Vagina (tissue), 2 donors: Measurements from ENCODE around the gene PDCD10. TPM values are rescaled to one million over a fixed set of nuclear protein-coding genes. Genes with fewer than 3 reads are reported as not detected.

Source experiments
- DNase-seq, 2 donors: peaks; one replicate each; pipeline ENCODE4 v3.0.0-alpha.2; 2017; ENCODE audit errors: extremely low spot score in 2 of 2
- H3K27ac ChIP-seq: fragments of 200-600 bp; sonication (generic); one replicate; pipeline ENCODE4 v1.5.1; 2019
- H3K27me3 ChIP-seq: fragments of 200-600 bp; sonication (generic); one replicate; pipeline ENCODE4 v1.5.1; 2019
- H3K36me3 ChIP-seq, 2 donors: fragments of 200-600 bp; sonication (generic); one replicate each; pipeline ENCODE4 v1.5.1; 2017 to 2019
- H3K4me1 ChIP-seq: fragments of 200-600 bp; sonication (generic); one replicate; pipeline ENCODE4 v1.5.1; 2019
- H3K4me3 ChIP-seq, 2 donors: fragments of 200-600 bp; sonication (generic); 1 replicate in 1 of 2; 2 replicates in 1 of 2; pipeline ENCODE4 v1.5.1; 2016 to 2019
- H3K9me3 ChIP-seq: fragments of 200-600 bp; sonication (generic); one replicate; pipeline ENCODE4 v1.5.1; 2019
- CTCF ChIP-seq, 3 experiments: fragments of 450-650 bp in 2 of 3; fragments of 200-600 bp in 1 of 3; sonication (generic) in 1 of 3; IDR thresholded peaks; one replicate each; pipeline ENCODE4 v1.5.1; 2017 to 2019; ENCODE audit warnings: antibody characterized with exemption in 3 of 3, mild to moderate bottlenecking in 2 of 3, moderate library complexity in 2 of 3
- POLR2A ChIP-seq, 2 donors: fragments of 450-650 bp; IDR thresholded peaks; one replicate each; pipeline ENCODE4 v1.6.1; 2017; ENCODE audit warnings: antibody characterized with exemption in 2 of 2, mild to moderate bottlenecking in 2 of 2, moderate library complexity in 2 of 2
- POLR2AphosphoS5 ChIP-seq, 2 donors: sonication (generic); formaldehyde crosslinking; IDR thresholded peaks; one replicate each; pipeline ENCODE4 v1.9.0; 2017; ENCODE audit warnings: antibody characterized with exemption in 2 of 2, mild to moderate bottlenecking in 2 of 2, low read depth in 1 of 2; ENCODE audit not compliant: insufficient read depth in 1 of 2
- intact Hi-C: fragments of 100-400 bp; cut with DNase I; formaldehyde crosslinking; loops from one replicate; pipeline ENCODE4 v1.15.1; 2023
- total RNA-seq: library from RNA; depleted of rRNA; stranded (reverse); fragments of >200 nt; gene quantifications from one replicate; pipeline ENCODE4 v1.2.3, GENCODE V29; 2016

The PDCD10 gene
- total RNA-seq, 1 donor from 2014 or later, result 71.7 TPM

- Histone ChIP-seq H3K27me3 (no peaks in the 10 kb centered on the region), H3K27ac (no peak overlapping the region), H3K4me1 (no peaks in the 10 kb centered on the region), H3K4me3 (no peak overlapping the region), H3K9me3 (peaks cover 15% of the 10 kb centered on the region), H3K36me3 (peaks cover 0 to 39% of the 10 kb centered on the region in 2 donors)
- TF ChIP-seq POLR2AphosphoS5 (IDR thresholded peaks at IDR 0.05; ENCODE audit: insufficient read depth in 1 of 2, low read depth in 1 of 2) (no peak), CTCF (IDR thresholded peaks at IDR 0.05) (no peak), POLR2A (IDR thresholded peaks at IDR 0.05) (no peak)
- DNase-seq, result no peak
- intact Hi-C loops, result no loop called here
Observed at GRCh38 chr3:167679526-167679925, 55.2 kb downstream of the PDCD10 start.

- TF ChIP-seq POLR2AphosphoS5 (IDR thresholded peaks at IDR 0.05; ENCODE audit: insufficient read depth in 1 of 2, low read depth in 1 of 2) (no peak), POLR2A (IDR thresholded peaks at IDR 0.05) (no peak), CTCF (IDR thresholded peaks at IDR 0.05) (no peak)
- intact Hi-C loops, result no loop called here
- no peaks in the 10 kb centered on the region for H3K27me3 ChIP-seq
- no peaks in the 10 kb centered on the region for H3K4me1 ChIP-seq
- H3K9me3 ChIP-seq, result peaks cover 15% of the 10 kb centered on the region
- H3K4me3 ChIP-seq, result no peak overlapping the region
- H3K27ac ChIP-seq, result no peak overlapping the region
- peaks cover 0 to 34% of the 10 kb centered on the region in 2 donors for H3K36me3 ChIP-seq
- DNase-seq, result no peak
Observed at GRCh38 chr3:167675848-167676247, 58.8 kb downstream of the PDCD10 start.

GRCh38 chr3:167673221-167673620 is 61.5 kb downstream of the PDCD10 start:
- H3K27ac ChIP-seq, result no peak overlapping the region
- peaks cover 15% of the 10 kb centered on the region for H3K9me3 ChIP-seq
- DNase-seq, result no peak
- no peaks in the 10 kb centered on the region for H3K4me1 ChIP-seq
- intact Hi-C loops, result no loop called here
- TF ChIP-seq POLR2AphosphoS5 (IDR thresholded peaks at IDR 0.05; ENCODE audit: insufficient read depth in 1 of 2, low read depth in 1 of 2) (no peak), POLR2A (IDR thresholded peaks at IDR 0.05) (no peak), CTCF (IDR thresholded peaks at IDR 0.05) (no peak)
- H3K4me3 ChIP-seq, result no peak overlapping the region
- H3K36me3 ChIP-seq, result peaks cover 0 to 34% of the 10 kb centered on the region in 2 donors
- no peaks in the 10 kb centered on the region for H3K27me3 ChIP-seq

GRCh38 chr3:167671878-167672427 is 62.7 kb downstream of the PDCD10 start:
- H3K36me3 ChIP-seq, result peaks cover 0 to 29% of the 10 kb centered on the region in 2 donors
- H3K27ac ChIP-seq, result no peak overlapping the region
- H3K4me1 ChIP-seq, result no peaks in the 10 kb centered on the region
- no peak overlapping the region for H3K4me3 ChIP-seq
- H3K27me3 ChIP-seq, result no peaks in the 10 kb centered on the region
- DNase-seq, result no peak
- intact Hi-C loops, result no loop called here
- H3K9me3 ChIP-seq, result peaks cover 12% of the 10 kb centered on the region
- no peak for TF ChIP-seq CTCF (IDR thresholded peaks at IDR 0.05)
- no peak for TF ChIP-seq POLR2A (IDR thresholded peaks at IDR 0.05)
- TF ChIP-seq POLR2AphosphoS5 (IDR thresholded peaks at IDR 0.05; ENCODE audit: insufficient read depth in 1 of 2, low read depth in 1 of 2), result no peak

- no peaks in the 10 kb centered on the region for H3K27me3 ChIP-seq
- no peak for DNase-seq
- H3K36me3 ChIP-seq, result peaks cover 0 to 7% of the 10 kb centered on the region in 2 donors
- TF ChIP-seq POLR2AphosphoS5 (IDR thresholded peaks at IDR 0.05; ENCODE audit: insufficient read depth in 1 of 2, low read depth in 1 of 2) (no peak), POLR2A (IDR thresholded peaks at IDR 0.05) (no peak), CTCF (IDR thresholded peaks at IDR 0.05) (no peak)
- H3K4me3 ChIP-seq, result no peak overlapping the region
- H3K27ac ChIP-seq, result no peak overlapping the region
- no peaks in the 10 kb centered on the region for H3K9me3 ChIP-seq
- no peaks in the 10 kb centered on the region for H3K4me1 ChIP-seq
- intact Hi-C loops, result no loop called here
Observed at GRCh38 chr3:167669699-167670098, 65.0 kb downstream of the PDCD10 start.
